Kidney epithelial cell (primary cell): ENCODE results near the gene SHB. TPM values are rescaled to one million over a fixed set of nuclear protein-coding genes. Genes with fewer than 3 reads are reported as not detected.

ENCODE experiments used
- DNase-seq: peaks from one replicate; pipeline ENCODE4 v3.0.0-alpha.2; 2010; ENCODE audit warnings: low read depth
- H3K27me3 ChIP-seq: 2 replicates; pipeline ENCODE4 v1.6.0; 2011; ENCODE audit warnings: low read length; ENCODE audit not compliant: control insufficient read depth, insufficient read depth
- H3K36me3 ChIP-seq: 2 replicates; pipeline ENCODE4 v1.5.1; 2011; ENCODE audit warnings: low read length; ENCODE audit not compliant: control insufficient read depth, insufficient read depth
- H3K4me3 ChIP-seq: 2 replicates; pipeline ENCODE4 v1.5.1; 2011; ENCODE audit warnings: low read depth, mild to moderate bottlenecking, control low read depth, low read length
- total RNA-seq: library from RNA; depleted of rRNA; stranded (reverse); fragments of >200 nt; gene quantifications from 2 replicates; pipeline ENCODE4 v1.2.3, GENCODE V29; 2015
- TF ChIP-seq, protein P1 (sequence below): IDR thresholded peaks from 2 replicates; pipeline ENCODE4 v1.5.1; 2011; ENCODE audit warnings: mild to moderate bottlenecking, moderate library complexity, low read length, control low read depth, inconsistent platforms; ENCODE audit not compliant: insufficient read depth, poor library complexity, severe bottlenecking

SHB gene
- total RNA-seq, 1 donor from 2014 or later, result 39.1 TPM

DNA sequence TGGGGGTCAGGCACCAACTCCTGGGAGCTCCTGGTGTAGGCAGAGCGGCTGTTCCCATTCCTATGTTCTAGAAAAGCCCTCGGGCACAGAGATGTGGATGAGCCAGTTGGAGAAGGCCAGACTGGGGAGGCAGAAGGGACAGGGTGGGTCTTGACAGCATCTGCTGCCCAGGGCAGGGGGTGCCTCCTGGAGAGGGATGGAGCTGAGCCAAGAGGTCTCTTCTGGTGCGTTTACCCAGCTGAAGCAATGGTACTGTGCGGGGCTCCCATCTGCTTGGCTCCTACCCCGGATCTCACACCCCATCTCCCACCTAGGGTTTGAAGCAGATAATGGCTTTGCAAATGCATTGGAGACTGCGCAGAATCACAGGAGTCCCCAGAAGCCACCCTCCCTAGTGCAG is 41.3 kb downstream of the SHB start:
- Histone ChIP-seq H3K4me3 (no peak overlapping the region), H3K36me3 (no peaks in the 10 kb centered on the region), H3K27me3 (no peaks in the 10 kb centered on the region)
- DNase-seq, result no peak
- TF ChIP-seq, protein P1, sequence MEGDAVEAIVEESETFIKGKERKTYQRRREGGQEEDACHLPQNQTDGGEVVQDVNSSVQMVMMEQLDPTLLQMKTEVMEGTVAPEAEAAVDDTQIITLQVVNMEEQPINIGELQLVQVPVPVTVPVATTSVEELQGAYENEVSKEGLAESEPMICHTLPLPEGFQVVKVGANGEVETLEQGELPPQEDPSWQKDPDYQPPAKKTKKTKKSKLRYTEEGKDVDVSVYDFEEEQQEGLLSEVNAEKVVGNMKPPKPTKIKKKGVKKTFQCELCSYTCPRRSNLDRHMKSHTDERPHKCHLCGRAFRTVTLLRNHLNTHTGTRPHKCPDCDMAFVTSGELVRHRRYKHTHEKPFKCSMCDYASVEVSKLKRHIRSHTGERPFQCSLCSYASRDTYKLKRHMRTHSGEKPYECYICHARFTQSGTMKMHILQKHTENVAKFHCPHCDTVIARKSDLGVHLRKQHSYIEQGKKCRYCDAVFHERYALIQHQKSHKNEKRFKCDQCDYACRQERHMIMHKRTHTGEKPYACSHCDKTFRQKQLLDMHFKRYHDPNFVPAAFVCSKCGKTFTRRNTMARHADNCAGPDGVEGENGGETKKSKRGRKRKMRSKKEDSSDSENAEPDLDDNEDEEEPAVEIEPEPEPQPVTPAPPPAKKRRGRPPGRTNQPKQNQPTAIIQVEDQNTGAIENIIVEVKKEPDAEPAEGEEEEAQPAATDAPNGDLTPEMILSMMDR, result no peak

DNA sequence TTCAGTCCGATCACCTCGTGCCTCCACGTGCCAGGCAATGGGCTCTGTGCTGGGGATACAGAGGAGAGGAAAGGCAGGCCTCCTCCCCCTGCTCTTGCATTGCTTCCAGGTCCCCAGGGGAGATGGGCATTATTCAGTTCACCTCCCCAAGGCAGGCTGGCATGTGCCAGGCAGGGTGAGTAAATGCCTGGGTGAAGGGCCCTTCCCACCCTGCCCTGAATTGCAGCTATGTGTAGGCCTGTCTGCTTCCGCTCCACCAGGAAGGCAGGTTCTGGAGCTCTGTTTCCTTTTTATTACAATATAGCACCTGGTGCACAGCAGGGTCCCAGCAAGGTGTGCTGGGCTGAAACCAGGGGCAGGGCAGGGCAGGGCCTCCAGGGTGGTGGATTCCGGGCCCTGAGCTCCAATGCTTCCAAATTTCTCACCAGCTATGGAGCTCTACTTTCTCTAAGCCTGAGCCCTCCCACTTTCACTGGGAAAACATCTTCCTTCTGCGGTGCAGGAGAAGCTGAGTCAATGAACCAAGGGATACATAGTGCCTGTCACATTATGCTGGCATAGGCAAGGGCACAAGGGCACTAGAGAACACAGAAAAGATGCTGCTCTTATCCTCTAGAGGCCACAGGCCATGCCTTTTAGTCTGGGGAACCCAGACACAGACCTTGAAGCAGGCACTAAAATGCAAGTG is 42.0 kb downstream of the SHB start:
- TF ChIP-seq, protein P1, result no peak

GRCh38 chr9:38026021-38026809 is 42.8 kb downstream of the SHB start:
- Histone ChIP-seq H3K27me3 (no peaks in the 10 kb centered on the region), H3K36me3 (no peaks in the 10 kb centered on the region), H3K4me3 (no peak overlapping the region)
- TF ChIP-seq, protein P1, result no peak
- peak; percentile 92 for DNase-seq

More for the DNA sequence above, 42.0 kb downstream of the SHB start:
- Histone ChIP-seq H3K27me3 (no peaks in the 10 kb centered on the region), H3K4me3 (no peak overlapping the region), H3K36me3 (no peaks in the 10 kb centered on the region)
- DNase-seq, result no peak

GRCh38 chr9:38025166-38025565 is 43.9 kb downstream of the SHB start:
- H3K36me3 ChIP-seq, result no peaks in the 10 kb centered on the region
- TF ChIP-seq, protein P1, result no peak
- no peak for DNase-seq
- no peaks in the 10 kb centered on the region for H3K27me3 ChIP-seq
- H3K4me3 ChIP-seq, result no peak overlapping the region

DNA sequence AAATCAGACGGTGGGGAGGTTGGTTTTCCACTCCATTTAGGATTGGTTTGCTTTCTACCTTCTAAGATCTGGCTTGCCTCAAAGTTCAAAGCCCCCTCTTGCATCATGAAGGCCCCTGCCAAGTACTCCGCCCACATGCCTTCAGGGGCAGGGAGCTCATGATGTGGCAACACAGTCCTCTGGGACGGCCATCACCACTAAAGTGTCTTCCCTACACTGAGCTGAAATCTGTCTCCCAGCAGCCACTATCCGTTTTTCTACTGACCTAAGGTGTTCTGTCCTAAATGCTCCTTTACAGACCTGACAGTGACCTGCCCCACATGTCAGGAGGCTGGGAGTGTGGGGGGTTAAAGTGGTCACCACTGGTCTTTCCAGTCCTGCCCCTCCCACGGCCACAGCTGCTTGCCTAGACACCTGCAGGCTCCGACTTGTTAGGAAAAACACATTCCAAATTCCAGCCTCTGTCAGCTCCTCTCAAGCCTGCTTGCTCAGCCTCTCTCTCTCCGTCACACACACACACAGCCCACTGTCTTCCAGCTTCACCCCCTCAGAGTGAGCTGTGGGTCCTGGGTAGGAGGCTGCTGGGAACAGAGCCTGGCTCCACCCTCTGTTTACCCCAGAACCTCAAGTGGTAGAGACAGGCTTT is 44.9 kb downstream of the SHB start:
- no peak for DNase-seq
- Histone ChIP-seq H3K27me3 (no peaks in the 10 kb centered on the region), H3K36me3 (no peaks in the 10 kb centered on the region), H3K4me3 (no peak overlapping the region)
- TF ChIP-seq, protein P1, result no peak
